ENCODE data around the gene GALNT16.
A peak's percentile ranks its signal among the peaks of the same experiment; 100 is the strongest.
"Not testable (repeated sequence)": the region's sequence is repeated elsewhere in the genome, so short reads cannot be mapped to it uniquely, and the experiment has no call there.

The GALNT16 gene
- 0 to 0.72 (median 0) reads per million in 4 experiments for total RNA-seq

DNA sequence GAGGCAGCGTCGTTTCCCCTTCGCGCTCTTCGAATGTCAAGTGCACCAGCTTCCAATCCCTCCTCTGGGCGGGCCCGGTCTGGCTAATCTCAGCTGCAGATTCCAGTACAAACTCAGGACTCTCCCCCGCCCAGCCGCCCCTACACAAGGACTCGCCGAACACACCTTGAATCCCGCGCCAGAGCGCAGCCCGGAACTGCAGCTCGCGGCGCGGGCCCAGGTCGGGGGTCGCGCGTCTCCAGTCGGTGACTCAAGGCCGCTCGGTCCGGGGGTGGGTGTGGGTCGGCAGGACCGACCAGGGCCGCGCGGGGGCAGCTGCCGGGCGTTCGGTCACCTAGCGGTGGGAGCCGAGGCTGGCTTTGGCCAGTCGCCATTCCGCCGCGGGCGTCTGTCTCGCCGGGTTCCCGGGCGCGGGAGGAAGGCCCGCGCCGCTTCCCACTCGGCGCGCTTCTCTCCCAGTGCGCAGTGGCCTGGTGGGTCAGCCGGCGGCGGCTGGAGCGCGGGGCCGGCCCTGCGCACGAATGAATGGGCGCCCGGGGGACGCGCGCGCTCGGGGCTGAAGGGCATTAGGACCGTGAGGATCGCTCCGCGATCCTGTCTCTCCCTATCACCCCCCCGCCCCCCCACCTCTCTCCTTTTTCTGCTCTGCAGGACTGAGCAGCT lies at the start of gene GALNT16:
Gene GALNT16 (plus strand): TSS at position 632 of the 663 bp plus-strand sequence. CDS start 133 bp downstream, outside the sequence.
- no peak for DNase-seq

DNA sequence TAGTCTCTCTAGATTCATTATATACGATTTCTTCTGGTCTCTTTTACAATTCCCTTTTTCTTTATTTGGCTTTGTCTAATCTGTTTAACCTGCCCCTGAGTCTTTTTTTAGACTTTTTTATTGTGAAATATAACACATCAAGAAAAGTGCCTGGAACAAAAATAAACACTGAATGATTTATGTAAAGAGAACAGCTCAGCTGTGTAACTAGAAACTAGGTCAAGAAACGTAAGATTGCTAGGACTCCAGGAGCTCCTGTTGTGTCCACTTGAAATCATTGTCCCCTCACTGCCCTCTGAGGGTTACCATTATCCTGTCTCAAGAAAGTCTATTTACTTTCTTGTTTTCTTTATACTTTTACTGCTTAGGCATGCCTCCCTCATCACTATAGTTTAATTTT lies 45.6 kb upstream of the GALNT16 start:
- no peak for DNase-seq

DNA sequence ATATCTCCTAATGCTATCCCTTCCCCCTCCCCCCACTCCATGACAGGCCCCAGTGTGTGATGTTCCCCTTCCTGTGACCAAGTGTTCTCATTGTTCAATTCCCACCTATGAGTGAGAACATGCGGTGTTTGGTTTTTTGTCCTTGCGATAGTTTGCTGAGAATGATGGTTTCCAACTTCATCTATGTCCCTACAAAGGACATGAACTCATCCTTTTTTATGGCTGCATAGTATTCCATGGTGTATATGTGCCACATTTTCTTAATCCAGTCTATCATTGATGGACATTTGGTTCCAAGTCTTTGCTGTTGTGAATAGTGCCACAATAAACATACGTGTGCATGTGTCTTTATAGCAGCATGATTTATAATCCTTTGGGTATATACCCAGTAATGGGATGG lies 42.3 kb upstream of the GALNT16 start:
- DNase-seq = not testable (repeated sequence)

DNA sequence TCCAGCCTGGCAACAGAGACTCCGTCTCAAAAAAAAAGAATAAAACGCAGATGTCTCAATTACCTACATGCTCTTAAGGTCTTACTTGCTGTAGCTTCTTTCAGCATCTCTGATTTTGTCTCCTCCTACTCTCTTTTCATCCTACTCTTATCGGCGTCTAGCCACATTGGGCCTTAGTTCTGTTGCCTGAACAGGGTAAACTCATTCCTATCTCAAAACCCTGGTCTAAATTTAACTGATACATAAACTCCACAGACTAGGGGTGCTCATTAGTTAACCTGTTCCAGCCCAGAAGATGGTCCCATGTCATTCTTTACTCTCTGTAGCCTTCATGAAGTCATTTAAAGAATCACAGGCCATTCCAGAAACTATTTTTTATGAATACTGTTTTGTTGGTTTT lies 35.0 kb upstream of the GALNT16 start:
- no peak for DNase-seq

DNA sequence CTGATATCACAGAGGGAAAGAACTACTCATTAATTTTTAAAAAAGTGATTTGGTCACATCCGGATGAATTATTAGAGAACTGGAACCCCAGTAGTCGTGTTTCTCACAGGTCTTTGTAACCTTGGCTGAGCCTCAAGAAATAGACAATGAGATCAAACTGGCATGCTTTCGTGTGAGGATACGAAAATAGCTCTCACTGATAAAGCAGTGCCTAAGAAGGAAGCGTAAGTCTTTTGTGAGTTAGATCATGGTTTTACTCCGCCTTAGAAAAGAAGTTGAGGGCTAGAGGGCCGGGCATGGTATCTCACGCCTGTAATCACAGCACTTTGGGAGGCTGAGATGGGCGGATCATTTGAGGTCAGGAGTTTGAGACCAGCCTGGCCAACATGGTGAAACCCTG lies 33.8 kb upstream of the GALNT16 start:
- DNase-seq = no peak

DNA sequence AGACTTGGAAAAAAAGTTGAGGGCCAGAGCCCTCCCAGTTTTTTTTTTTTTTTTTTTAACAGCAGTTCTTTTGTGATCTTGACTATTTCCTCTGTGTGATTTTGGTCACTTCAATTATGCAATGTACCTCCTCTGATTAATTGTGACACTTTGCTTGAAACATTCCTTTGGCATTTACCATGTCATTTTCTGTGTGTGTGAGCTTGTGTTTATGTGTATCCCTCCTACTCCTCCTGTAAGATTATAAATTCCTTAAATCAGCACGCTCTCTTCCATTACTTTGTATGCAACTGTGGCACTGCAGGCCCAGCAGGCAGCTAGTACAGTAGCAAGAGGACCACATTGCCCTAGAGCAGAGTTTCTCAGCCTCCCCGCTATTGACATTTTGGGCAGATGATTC lies 33.2 kb upstream of the GALNT16 start:
- no peak for DNase-seq

DNA sequence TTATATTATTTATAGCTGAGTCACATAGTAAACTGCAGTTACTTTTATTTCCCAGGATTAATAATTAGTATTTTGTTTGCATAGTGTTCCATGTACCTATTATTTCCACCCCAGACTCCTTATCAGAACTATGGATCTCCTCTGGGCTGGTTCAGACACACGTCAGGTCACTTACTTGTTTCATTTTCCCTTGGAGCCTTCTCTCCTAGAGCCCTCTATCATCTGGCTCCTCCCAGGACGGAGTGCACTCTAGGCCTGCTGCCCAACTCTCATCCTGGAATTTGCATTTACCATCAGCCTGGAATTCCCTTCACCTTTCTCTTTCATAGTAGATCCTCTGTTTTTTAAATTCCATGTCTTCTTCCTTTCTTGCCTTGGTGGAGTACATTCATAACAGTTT lies 28.5 kb upstream of the GALNT16 start:
- no peak for DNase-seq

DNA sequence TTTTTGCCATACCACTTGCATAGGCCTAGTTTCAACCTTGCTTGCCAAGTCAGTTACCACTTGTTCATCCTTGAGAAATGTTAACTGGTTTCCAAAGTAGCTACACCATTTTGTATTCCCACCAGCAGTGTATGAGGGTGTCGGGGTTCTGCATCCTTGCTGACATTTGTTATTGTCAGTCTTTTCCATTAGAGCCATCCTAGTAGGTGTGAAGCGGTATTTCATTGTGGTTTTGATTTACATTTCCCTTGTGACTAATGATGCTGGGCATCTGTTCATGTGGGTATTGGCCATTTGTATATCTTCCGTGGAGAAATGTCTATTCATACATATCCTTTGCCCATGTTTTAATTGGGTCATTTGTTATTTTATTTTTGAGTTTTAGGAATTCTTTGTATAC lies 27.6 kb upstream of the GALNT16 start:
- DNase-seq = no peak

DNA sequence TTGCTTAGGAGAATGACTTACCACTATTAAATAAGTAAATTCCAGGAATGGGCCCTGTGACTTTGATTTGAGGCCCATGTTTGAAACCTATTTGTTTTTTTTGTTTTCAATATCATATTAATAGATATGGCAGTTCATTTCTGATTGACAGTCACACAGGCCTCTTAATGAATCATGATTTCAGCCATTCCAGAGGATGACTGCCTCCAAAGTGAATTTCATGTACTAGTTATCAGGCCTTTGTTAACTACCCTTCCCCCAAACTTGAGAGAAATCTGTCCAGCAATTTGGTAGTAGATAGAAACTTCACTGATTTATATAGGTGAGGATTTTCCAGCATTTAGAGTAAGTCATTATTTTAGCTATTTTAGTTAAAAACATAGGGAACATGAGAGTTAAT lies 25.9 kb upstream of the GALNT16 start:
- no peak for DNase-seq

DNA sequence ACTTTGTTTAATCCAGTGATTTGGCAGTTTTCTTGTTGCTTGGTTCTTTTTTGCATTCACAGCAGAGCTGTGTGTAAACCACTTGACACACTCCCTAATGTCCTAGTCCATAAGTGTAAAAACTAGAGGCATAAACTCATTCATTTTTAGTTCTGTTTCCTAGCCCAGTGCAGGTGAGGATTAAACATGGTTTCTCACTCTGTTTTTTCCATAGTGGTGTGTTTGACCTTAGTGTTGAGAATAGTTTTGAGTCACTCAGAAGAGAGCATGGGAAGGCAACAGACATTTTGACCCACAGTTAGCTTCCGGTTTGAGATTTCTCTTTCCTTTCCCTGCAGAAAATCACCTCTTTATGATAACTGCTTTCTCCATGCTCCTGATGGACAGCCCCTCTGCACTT lies 24.2 kb upstream of the GALNT16 start:
- no peak for DNase-seq

DNA sequence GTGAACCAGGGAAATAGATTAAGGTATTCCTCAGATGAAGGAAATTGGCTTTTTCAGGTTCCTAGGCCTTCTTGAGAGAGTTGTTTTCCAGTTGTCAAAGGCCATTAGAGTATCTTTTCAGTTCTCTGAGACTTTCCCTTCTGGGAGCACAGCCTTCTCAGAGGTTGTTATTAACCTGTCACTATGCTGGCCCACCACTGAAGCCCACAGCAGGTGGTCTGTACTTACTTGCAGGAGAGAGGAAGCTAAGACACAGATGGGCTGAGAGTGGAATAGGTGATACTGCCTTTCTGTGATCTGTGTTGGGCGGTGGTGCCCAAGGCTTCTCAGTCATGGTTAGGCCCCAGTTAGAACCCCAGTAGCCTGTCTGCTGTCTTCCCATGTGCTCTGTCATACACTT lies 22.8 kb upstream of the GALNT16 start:
- no peak for DNase-seq

DNA sequence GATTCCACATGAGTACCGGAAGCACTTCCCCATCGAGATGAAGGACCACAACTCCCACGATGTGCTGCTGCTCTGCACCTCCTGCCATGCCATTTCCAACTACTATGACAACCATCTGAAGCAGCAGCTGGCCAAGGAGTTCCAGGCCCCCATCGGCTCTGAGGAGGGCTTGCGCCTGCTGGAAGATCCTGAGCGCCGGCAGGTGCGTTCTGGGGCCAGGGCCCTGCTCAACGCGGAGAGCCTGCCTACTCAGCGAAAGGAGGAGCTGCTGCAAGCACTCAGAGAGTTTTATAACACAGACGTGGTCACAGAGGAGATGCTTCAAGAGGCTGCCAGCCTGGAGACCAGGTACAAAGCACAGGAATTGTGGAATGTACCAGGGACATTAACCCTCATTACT lies 22.4 kb upstream of the GALNT16 start:
- no peak for DNase-seq

DNA sequence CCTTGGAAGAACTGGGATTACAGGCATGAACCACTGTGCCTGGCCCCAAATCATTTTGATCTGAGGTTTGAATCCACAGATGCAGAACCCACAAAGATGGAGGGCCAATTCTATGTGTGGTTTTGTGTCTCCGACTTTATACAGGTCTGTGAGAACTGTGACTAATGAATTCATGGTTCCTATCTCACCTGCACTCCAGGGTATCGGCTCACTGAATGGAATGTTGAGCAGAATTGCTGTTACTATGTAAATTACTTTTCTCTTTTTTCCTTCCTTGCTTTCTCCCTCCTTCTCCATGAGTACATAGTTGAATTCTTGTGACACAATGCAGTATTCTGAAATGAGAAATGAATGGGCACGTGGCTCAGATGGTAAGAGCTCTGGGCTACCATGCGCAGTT lies 21.1 kb upstream of the GALNT16 start:
- no peak for DNase-seq

DNA sequence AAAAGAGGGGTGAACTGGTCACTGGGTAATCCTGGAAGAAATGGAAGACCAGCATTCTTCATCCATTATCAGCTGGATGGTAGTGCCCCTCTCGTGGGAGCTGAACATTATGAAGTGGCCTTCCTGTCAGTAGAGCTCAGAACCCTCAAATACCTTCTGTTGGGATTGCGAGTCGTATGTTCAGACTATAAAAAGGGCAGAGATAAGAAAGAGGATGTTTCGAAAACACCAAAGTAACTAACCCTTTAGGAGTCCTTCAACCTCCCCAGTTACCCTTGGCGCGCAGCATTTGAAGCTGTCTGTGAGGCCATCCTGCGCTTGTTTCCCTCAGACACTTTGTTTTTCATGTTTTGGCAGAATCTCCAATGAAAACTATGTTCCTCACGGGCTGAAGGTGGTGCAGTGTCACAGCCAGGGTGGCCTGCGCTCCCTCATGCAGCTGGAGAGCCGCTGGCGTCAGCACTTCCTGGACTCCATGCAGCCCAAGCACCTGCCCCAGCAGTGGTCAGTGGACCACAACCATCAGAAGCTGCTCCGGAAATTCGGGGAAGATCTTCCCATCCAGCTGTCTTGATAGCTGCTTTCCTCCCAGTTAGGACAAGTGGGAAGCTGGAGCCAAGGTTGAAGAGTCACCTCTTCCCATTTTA lies 19.3 kb upstream of the GALNT16 start:
- DNase-seq = no peak

DNA sequence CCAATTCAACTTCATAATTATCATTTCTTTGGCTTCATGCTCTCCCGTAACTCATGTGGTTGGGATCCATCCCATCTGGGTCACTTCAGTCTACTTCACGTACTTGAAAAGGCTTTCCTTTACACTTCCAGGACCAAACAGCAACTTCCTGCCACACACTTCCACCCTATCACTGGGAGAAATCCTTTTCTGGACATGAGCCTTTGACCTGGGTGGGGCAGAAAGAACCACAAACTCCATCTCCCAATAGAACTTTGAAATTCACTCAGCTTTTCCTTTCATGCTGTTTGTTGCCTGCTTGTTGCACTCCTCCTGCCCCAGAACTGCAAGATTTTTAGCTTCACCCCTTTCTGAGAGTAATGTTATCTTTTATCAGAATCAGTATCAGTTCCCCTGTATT lies 18.4 kb upstream of the GALNT16 start:
- no peak for DNase-seq

DNA sequence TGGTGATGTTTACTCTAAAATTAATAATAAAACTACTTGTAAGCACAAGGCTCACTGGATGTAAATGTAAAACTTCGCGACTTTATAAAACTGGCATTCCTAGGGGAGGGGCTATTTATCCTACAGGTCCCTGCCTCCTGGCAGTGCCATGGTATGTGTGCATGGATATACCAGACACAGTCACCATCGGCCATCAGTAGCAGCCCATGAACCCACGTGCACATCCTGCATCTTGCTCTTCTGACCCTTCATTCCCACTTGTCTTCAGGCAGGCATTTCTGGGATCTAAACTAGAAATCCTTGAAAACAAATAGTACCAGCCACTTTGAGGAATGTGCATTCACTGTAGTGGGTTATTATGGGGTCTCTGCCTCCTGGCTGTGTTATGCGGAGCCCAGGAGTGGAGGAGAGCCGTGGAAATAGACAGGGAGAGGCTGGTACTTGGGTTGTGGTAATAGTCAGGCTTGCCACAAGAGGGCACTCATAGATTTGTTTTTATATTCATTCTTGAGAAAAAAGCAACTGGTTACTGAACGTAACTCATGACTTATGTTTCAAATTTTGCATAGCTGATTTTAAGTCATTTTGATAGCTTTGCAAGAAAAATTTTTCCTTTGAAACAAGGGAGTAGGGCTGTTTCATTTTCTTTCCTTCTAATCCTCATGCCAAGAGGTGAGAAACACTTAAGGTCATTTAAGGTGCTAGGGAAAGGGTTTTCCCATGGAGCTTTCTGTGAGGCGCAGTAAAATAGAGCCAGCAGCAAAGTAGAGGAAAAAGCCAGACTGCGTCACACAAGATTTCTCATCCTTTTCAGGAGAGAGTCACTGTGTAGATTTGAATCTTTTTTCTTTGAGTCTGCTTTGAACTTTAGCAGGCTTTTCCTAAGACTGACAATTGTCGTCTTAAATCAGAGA lies 17.4 kb upstream of the GALNT16 start:
- DNase-seq = peak; percentile 22

DNA sequence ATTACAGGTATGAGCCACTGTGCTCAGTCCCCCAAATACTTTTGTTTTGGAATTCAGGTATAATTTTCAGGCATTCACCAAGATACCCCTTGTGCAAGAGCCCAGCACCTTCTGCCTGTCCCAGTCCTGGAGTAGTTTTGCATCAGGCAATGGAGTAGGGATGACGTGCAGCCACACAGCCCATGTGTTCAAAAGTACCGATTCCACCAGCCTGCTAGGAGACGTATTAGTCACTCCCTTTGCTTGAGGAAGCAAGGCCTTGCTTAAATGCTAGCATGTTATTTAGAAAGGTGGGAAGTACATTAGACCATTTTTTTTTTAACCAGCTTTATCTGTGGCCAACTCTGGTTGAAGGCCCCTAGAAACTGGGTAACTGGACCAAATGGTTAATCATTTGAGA lies 15.0 kb upstream of the GALNT16 start:
- DNase-seq = no peak

DNA sequence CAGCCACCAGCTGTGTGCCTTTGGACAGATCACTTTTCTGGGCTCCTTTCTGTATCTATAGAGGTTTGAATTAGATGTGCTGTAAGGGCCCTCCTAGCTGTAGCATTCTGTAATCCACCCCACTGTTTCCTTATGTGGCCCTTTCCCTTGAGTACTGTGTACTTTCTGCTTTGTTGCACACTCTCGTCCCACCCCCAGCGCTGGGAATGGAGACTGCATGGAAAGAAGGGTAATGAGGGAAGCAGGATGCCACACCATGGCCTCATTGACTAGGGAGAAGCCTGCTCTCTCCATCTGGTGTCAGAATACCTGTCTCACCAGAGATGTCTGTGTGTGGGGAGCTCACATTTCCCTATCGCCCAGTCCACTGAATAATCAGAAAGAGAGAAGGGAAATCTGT lies 13.6 kb upstream of the GALNT16 start:
- DNase-seq = no peak

DNA sequence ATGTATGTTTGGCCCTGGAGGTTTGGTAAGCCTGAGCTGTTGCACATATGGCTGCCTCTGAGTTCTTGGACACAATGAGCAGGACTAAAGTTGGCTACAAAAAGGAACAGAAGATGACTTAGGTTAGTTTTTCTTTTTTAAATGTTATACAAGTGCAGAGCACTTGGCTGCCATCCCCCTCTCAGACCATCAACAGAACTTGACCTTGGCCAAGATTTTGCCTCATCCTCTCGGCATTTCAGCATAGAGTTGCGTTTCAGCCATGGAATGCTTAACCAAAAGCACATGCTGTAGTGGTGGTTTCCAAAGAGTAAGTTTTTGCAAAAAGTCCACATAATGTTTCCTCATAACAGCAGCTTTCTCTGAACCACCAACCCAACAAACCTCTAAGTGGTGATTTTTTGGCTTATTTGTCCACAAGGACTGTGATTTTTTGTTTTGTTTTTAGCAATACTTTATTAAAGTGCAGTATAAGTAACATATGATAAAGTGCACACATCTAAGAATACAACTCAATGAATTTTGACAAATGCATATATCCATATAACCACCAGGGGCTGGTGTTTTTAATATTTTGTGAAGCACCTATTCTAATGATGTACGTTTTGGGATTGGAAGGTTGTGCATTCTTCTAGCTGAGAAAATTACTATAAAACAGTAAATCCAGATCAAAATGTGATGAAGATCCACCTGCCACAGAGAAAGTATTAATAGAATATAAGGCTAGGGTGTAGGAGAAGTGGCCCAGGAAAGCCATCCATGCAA lies 12.1 kb upstream of the GALNT16 start:
- DNase-seq = no peak

DNA sequence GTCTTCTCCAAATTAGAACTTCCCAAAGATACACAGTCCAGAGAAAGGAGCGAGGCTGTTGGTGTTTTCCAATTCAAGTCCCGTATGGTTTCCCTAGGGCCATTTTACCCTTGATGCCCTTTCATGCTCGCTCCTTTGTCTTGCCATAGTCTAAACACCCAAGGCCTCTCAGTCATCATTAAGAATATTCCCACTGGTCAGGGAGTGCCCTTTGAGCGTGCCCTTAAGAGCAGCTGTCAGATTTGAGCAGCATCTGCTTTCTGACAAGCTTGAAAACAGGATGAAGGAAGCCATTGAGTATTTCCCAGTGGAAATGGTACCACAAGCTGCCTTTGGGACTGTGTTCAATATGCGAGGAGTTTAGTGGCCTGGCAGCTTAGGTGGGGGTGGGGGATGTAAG lies 10.4 kb upstream of the GALNT16 start:
- DNase-seq = no peak

DNA sequence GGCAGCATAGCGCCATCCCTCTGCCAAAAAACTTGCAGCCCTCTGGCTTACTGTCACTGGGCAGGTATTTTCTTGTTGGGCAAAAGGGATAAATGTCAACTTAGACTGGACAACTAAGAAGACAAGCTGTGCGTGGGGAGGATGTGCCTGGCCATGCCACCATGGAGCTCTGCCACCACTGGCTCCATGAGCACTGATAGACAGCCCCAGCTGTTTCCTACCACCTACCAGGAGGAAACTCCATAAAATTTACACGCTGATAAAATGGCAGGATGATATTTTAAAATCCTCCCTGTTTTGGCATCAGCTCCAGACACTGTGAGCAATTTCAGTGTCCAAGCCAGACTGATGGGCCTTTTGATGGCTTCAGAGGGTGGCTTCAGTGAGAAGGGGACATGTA lies 7.1 kb upstream of the GALNT16 start:
- DNase-seq = no peak

DNA sequence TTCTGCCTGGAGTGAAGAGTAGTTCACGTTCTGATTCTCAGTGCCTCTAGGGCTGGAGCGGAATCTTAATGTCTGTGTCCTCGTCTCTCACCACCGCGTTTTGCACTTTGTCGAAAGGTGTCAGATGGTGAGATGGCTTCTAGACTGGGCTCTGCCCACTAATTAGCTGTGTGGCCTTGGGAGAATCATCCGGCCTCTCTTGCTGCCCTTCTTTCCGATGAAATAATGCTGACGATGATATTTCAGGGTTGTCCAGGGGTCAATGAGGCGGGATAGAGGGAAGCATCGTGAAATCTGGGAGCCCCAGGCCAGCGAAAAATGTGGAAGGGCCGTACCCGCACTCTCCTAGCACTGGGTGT lies 811 bp upstream of the GALNT16 start:
- no peak for DNase-seq

DNA sequence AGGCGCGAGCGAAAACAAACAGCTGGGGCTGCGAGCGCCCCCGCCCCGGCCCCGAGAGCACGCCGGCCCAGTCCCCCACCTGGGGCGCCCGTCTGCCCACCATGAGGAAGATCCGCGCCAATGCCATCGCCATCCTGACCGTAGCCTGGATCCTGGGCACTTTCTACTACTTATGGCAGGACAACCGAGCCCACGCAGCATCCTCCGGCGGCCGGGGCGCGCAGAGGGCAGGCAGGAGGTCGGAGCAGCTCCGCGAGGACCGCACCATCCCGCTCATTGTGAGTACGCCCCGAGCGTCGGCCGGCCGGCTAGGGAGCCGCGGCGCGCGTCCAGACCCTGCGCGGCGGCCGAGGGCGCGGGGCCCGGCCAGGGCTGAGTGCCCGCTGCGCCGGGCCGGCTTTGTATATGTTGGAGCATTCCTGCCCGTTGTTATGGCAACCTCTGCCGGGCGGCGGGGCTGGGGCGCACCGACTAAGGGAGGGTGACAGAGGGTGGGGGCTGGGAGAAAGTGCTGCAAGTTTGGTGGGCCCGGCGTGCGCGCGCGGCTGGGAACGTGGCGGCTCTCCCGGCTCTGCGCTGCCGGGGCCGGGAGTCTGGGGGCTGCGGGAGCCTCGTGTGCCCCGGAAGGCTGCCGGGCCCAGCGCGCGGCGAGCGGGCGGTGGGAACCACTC lies 367 bp downstream of the GALNT16 start:
- no peak for DNase-seq
